Dendritic cell treated with granulocyte-macrophage colony-stimulating factor and Interleukin-4, amounts not matched to agents 40 ng/mL and 50 ng/mL, for 4 days (primary cell): ENCODE data around the gene TRHDE.
"Not testable (repeated sequence)": the region's sequence is repeated elsewhere in the genome, so short reads cannot be mapped to it uniquely, and the experiment has no call there.

Experiments
- H3K27ac Mint-ChIP-seq: one replicate; pipeline ENCODE4 v1.8.0; 2022; ENCODE audit warnings: mild to moderate bottlenecking, mixed read lengths
- H3K27me3 Mint-ChIP-seq: one replicate; pipeline ENCODE4 v1.8.0; 2022; ENCODE audit warnings: mild to moderate bottlenecking, mixed read lengths
- H3K36me3 Mint-ChIP-seq: one replicate; pipeline ENCODE4 v1.8.0; 2022; ENCODE audit warnings: low read depth, mixed read lengths
- H3K4me1 Mint-ChIP-seq: one replicate; pipeline ENCODE4 v1.8.0; 2022; ENCODE audit warnings: low read depth, mixed read lengths
- H3K4me3 Mint-ChIP-seq: one replicate; pipeline ENCODE4 v1.8.0; 2022; ENCODE audit warnings: mild to moderate bottlenecking, moderate library complexity, mixed read lengths
- H3K9me3 Mint-ChIP-seq: one replicate; pipeline ENCODE4 v1.8.0; 2022; ENCODE audit warnings: mixed read lengths
- intact Hi-C: fragments of 100-400 bp; cut with micrococcal nuclease; formaldehyde crosslinking; loops from one replicate; pipeline ENCODE4 v1.15.0; 2022

The TRHDE gene

DNA sequence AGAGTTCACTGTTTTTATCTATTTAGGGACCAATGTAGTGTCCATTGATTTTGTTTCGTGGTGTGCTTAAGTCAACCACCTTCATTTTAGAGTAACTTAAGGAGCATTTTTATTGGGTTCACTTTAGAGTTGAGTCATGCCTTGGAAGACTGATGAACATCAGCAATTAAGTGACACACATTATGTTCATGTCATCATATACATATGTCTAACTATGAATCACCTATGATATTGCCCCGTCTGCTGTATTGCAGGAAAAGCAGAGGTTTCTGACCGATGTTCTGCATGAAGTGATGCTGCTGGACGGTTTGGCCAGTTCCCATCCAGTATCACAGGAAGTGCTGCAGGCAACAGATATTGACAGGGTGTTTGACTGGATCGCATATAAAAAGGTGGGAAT lies 227.1 kb downstream of the TRHDE start:
- Mint-ChIP-seq H3K4me3 (no peak overlapping the region), H3K4me1 (no peaks in the 10 kb centered on the region), H3K9me3 (peaks cover 21% of the 10 kb centered on the region), H3K36me3 (no peaks in the 10 kb centered on the region), H3K27me3 (no peaks in the 10 kb centered on the region), H3K27ac (no peak overlapping the region)
- intact Hi-C loops = no loop called here

GRCh38 chr12:72502546-72502945 lies 230.4 kb downstream of the TRHDE start:
- intact Hi-C loops = no loop called here
- no peak overlapping the region for H3K4me3 Mint-ChIP-seq
- H3K36me3 Mint-ChIP-seq = no peaks in the 10 kb centered on the region
- no peaks in the 10 kb centered on the region for H3K4me1 Mint-ChIP-seq
- H3K27me3 Mint-ChIP-seq = no peaks in the 10 kb centered on the region
- H3K9me3 Mint-ChIP-seq = peaks cover 22% of the 10 kb centered on the region
- H3K27ac Mint-ChIP-seq = no peak overlapping the region

GRCh38 chr12:72505227-72505626 lies 233.1 kb downstream of the TRHDE start:
- Mint-ChIP-seq H3K4me3 (no peak overlapping the region), H3K36me3 (no peaks in the 10 kb centered on the region), H3K4me1 (no peaks in the 10 kb centered on the region), H3K9me3 (peaks cover 47% of the 10 kb centered on the region), H3K27ac (no peak overlapping the region), H3K27me3 (no peaks in the 10 kb centered on the region)
- intact Hi-C loops = no loop called here

DNA sequence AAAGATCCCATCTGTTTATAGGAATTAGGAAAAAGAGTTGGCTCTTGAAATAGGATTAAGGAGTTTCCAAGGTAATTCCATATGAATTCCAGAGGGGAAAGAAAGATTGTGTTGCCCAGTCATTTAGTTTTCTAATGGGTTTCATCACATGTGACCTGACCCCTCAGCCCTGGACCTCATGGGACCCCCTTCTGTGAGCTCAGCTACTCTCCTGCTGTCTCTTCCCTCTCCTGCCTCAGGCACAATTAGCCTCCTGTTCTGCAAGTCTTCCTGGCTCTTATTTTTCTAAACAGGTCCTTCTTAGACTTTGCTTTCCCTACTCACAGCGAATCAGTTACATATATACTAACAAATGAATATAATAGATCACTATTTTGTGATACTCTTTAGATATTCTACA lies 237.7 kb downstream of the TRHDE start:
- H3K4me3 Mint-ChIP-seq = no peak overlapping the region
- no peaks in the 10 kb centered on the region for H3K4me1 Mint-ChIP-seq
- H3K27ac Mint-ChIP-seq = no peak overlapping the region
- intact Hi-C loops = no loop called here
- peaks cover 38% of the 10 kb centered on the region for H3K9me3 Mint-ChIP-seq
- H3K36me3 Mint-ChIP-seq = no peaks in the 10 kb centered on the region
- no peaks in the 10 kb centered on the region for H3K27me3 Mint-ChIP-seq

DNA sequence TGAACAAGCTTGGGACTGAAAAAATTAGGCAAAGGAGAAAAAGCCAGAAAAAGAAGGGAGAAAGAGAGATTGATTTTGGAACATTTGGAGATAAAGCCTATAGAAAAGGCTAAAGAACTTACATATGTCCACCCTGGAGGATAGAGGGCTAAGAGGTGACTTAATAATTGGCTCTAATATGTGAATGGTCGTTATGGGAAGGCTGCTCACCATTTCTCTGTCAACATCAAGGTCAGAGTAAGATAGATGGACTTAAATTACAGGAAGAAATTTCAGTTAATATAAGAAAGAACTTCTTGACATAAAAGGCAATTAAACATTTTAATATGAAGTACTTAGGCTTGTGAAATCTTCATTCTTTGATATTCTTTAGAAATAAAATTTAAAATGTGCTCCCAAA lies 238.6 kb downstream of the TRHDE start:
- no peaks in the 10 kb centered on the region for H3K4me1 Mint-ChIP-seq
- no peak overlapping the region for H3K27ac Mint-ChIP-seq
- H3K36me3 Mint-ChIP-seq = no peaks in the 10 kb centered on the region
- H3K9me3 Mint-ChIP-seq = peaks cover 38% of the 10 kb centered on the region
- H3K27me3 Mint-ChIP-seq = no peaks in the 10 kb centered on the region
- H3K4me3 Mint-ChIP-seq = no peak overlapping the region
- intact Hi-C loops = no loop called here

GRCh38 chr12:72511498-72511897 lies 239.3 kb downstream of the TRHDE start:
- Mint-ChIP-seq H3K27ac (no peak overlapping the region), H3K4me1 (no peaks in the 10 kb centered on the region), H3K27me3 (no peaks in the 10 kb centered on the region), H3K36me3 (no peaks in the 10 kb centered on the region), H3K4me3 (no peak overlapping the region), H3K9me3 (peaks cover 35% of the 10 kb centered on the region)
- intact Hi-C loops = no loop called here

DNA sequence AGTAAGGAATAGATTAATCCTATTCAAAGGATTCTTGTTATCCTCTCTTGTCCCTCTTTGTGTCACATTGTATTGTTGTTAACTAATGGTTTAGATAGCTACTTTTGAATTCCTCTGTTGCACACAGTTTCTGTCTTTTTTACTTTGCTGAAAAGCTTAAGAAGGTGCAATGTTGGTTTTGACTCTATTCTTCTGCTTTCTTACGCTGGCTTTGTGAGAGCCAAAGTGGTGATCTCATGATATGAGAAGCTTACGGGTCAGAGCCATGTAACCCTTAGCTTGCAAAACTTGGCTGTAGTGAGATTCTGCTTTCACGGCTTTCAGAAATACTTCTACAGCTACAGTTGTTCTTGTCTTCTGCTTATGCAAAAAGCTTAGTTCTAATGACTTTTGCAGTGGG lies 239.7 kb downstream of the TRHDE start:
- H3K27ac Mint-ChIP-seq = no peak overlapping the region
- no peaks in the 10 kb centered on the region for H3K27me3 Mint-ChIP-seq
- peaks cover 31% of the 10 kb centered on the region for H3K9me3 Mint-ChIP-seq
- no peak overlapping the region for H3K4me3 Mint-ChIP-seq
- no peaks in the 10 kb centered on the region for H3K4me1 Mint-ChIP-seq
- intact Hi-C loops = no loop called here
- H3K36me3 Mint-ChIP-seq = no peaks in the 10 kb centered on the region

DNA sequence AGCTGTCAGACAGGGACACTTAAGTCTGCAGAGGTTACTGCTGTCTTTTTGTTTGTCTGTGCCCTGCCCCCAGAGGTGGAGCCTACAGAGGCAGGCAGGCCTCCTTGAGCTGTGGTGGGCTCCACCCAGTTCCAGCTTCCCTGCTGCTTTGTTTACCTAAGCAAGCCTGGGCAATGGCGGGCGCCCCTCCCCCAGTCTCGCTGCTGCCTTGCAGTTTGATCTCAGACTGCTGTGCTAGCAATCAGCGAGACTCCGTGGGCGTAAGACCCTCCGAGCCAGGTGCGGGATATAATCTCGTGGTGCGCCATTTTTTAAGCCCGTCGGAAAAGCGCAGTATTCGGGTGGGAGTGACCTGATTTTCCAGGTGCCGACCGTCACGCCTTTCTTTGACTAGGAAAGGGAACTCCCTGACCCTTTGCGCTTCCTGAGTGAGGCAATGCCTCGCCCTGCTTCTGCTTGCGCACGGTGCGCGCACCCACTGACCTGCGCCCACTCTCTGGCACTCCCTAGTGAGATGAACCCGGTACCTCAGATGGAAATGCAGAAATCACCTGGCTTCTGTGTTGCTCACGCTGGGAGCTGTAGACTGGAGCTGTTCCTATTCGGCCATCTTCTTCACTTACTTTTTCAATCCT lies 248.0 kb downstream of the TRHDE start:
- H3K27ac Mint-ChIP-seq, H3K4me1 Mint-ChIP-seq, H3K27me3 Mint-ChIP-seq, intact Hi-C loops, H3K36me3 Mint-ChIP-seq, H3K4me3 Mint-ChIP-seq: not testable (repeated sequence)
- peaks cover 26% of the 10 kb centered on the region for H3K9me3 Mint-ChIP-seq

DNA sequence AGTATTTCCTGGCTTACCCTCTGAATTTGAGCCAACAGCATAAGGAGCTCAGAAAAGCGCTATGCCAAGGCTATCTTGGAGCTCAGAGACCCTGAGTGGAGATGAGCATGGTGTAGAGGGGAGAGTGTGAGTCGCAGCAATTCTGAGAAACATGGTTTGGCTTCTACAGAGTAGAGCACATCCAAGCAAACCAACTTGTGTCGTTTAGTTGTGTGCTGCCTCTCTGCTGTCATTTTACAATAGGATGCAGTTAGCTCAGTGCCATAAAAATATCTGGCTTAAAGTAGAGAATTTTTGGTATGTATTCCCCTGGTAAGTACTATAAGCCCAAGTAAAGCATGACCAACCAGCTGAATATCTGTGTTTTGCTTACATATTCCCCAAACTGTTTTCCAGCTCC lies 249.2 kb downstream of the TRHDE start:
- intact Hi-C loops = no loop called here
- Mint-ChIP-seq H3K27ac (no peak overlapping the region), H3K36me3 (no peaks in the 10 kb centered on the region), H3K27me3 (no peaks in the 10 kb centered on the region), H3K4me3 (no peak overlapping the region), H3K9me3 (peaks cover 26% of the 10 kb centered on the region), H3K4me1 (no peaks in the 10 kb centered on the region)

GRCh38 chr12:72522411-72522810 lies 250.2 kb downstream of the TRHDE start:
- no peaks in the 10 kb centered on the region for H3K36me3 Mint-ChIP-seq
- H3K4me1 Mint-ChIP-seq = no peaks in the 10 kb centered on the region
- H3K4me3 Mint-ChIP-seq = no peak overlapping the region
- peaks cover 32% of the 10 kb centered on the region for H3K9me3 Mint-ChIP-seq
- intact Hi-C loops = no loop called here
- no peaks in the 10 kb centered on the region for H3K27me3 Mint-ChIP-seq
- no peak overlapping the region for H3K27ac Mint-ChIP-seq

DNA sequence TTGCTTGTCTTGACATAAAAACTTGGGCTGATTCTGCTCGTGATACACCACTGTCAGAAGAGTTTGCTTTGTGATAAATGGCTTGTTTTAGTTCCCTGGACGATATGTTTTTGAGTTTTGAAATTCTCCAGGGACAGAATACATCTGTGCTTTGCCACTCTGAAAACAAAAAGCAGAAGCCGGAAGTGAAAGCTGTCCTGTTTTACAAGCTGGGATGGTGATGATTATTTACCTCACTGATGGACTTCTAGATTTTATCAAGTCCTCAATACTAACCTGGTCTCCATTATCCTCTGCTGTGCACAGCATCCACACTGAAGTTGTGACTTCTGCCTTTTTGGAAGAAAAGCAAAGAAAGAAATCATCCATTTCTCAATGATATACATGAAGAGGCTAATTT lies 251.6 kb downstream of the TRHDE start:
- H3K4me1 Mint-ChIP-seq = no peaks in the 10 kb centered on the region
- H3K36me3 Mint-ChIP-seq = no peaks in the 10 kb centered on the region
- H3K4me3 Mint-ChIP-seq = no peak overlapping the region
- intact Hi-C loops = no loop called here
- H3K9me3 Mint-ChIP-seq = peaks cover 33% of the 10 kb centered on the region
- no peaks in the 10 kb centered on the region for H3K27me3 Mint-ChIP-seq
- H3K27ac Mint-ChIP-seq = no peak overlapping the region

GRCh38 chr12:72535212-72535990 lies 263.2 kb downstream of the TRHDE start:
- H3K4me1 Mint-ChIP-seq = no peaks in the 10 kb centered on the region
- no peaks in the 10 kb centered on the region for H3K36me3 Mint-ChIP-seq
- H3K4me3 Mint-ChIP-seq = no peak overlapping the region
- no peak overlapping the region for H3K27ac Mint-ChIP-seq
- intact Hi-C loops = no loop called here
- peaks cover 27% of the 10 kb centered on the region for H3K9me3 Mint-ChIP-seq
- H3K27me3 Mint-ChIP-seq = no peaks in the 10 kb centered on the region

DNA sequence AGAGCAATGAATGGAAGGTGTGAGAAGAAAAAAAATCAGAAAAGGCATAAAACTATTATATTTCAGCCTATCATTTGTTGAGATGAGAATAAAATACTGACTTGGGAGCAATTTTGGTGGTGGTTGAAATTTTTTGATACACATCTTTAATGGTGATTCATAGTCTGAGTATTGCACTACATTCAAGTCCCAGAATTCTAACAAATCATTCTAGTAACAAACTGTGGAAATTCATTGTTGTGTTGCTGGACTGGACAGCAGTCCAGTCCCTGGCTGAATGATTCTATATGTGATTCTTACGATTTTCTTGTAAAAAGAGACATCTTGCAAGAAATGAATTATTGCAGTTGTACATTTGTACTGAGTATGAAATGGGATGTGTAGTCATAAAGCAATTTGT lies 268.6 kb downstream of the TRHDE start:
- H3K27ac Mint-ChIP-seq = no peak overlapping the region
- H3K4me3 Mint-ChIP-seq = no peak overlapping the region
- intact Hi-C loops = no loop called here
- peaks cover 22% of the 10 kb centered on the region for H3K9me3 Mint-ChIP-seq
- no peaks in the 10 kb centered on the region for H3K36me3 Mint-ChIP-seq
- H3K4me1 Mint-ChIP-seq = no peaks in the 10 kb centered on the region
- no peaks in the 10 kb centered on the region for H3K27me3 Mint-ChIP-seq

- no peaks in the 10 kb centered on the region for H3K27me3 Mint-ChIP-seq
- no peaks in the 10 kb centered on the region for H3K4me1 Mint-ChIP-seq
- no peak overlapping the region for H3K27ac Mint-ChIP-seq
- intact Hi-C loops = no loop called here
- H3K36me3 Mint-ChIP-seq = no peaks in the 10 kb centered on the region
- no peak overlapping the region for H3K4me3 Mint-ChIP-seq
- H3K9me3 Mint-ChIP-seq = peaks cover 4% of the 10 kb centered on the region
These were observed 271.8 kb downstream of the TRHDE start for GRCh38 chr12:72543777-72544467.
